ENCODE data around the gene ICAM1. TPM values are rescaled to one million over a fixed set of nuclear protein-coding genes. Genes with fewer than 3 reads are reported as not detected.

The ICAM1 gene
- total RNA-seq, 1 donor from 2014 or later: 245 TPM

DNA sequence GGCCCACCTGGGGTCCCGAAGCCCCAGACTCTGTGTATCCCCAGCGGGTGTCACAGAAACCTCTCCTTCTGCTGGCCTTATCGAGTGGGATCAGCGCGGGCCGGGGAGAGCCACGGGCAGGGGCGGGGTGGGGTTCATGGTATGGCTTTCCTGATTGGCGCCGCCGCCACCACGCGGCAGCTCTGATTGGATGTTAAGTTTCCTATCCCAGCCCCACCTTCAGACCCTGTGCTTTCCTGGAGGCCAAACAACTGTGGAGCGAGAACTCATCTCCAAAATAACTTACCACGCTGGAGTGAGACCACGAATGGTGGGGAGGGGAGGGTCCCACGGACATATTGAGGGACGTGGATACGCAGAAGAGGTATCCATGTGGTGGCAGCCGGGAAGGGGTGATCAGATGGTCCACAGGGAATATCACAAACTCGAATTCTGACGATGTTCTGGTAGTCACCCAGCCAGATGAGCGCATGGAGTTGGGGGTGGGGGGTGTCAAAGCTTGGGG is 17.8 kb downstream of the ICAM1 start:
- peak overlapping the region; percentile 58 for H3K4me3 ChIP-seq
- no peaks in the 10 kb centered on the region for H3K9me3 ChIP-seq
- TF ChIP-seq, protein P1, sequence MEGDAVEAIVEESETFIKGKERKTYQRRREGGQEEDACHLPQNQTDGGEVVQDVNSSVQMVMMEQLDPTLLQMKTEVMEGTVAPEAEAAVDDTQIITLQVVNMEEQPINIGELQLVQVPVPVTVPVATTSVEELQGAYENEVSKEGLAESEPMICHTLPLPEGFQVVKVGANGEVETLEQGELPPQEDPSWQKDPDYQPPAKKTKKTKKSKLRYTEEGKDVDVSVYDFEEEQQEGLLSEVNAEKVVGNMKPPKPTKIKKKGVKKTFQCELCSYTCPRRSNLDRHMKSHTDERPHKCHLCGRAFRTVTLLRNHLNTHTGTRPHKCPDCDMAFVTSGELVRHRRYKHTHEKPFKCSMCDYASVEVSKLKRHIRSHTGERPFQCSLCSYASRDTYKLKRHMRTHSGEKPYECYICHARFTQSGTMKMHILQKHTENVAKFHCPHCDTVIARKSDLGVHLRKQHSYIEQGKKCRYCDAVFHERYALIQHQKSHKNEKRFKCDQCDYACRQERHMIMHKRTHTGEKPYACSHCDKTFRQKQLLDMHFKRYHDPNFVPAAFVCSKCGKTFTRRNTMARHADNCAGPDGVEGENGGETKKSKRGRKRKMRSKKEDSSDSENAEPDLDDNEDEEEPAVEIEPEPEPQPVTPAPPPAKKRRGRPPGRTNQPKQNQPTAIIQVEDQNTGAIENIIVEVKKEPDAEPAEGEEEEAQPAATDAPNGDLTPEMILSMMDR (IDR thresholded peaks at IDR 0.05): no peak
- DNase-seq (peak; percentile 79), ATAC-seq (peak; percentile 4)
- intact Hi-C loops (cut with DNase I): no loop called here
- peaks cover 27% of the 10 kb centered on the region for H3K27me3 ChIP-seq
- peaks cover 25% of the 10 kb centered on the region for H3K36me3 ChIP-seq
- H3K27ac ChIP-seq: peak overlapping the region; percentile 42
- peaks cover 82% of the 10 kb centered on the region for H3K4me1 ChIP-seq

DNA sequence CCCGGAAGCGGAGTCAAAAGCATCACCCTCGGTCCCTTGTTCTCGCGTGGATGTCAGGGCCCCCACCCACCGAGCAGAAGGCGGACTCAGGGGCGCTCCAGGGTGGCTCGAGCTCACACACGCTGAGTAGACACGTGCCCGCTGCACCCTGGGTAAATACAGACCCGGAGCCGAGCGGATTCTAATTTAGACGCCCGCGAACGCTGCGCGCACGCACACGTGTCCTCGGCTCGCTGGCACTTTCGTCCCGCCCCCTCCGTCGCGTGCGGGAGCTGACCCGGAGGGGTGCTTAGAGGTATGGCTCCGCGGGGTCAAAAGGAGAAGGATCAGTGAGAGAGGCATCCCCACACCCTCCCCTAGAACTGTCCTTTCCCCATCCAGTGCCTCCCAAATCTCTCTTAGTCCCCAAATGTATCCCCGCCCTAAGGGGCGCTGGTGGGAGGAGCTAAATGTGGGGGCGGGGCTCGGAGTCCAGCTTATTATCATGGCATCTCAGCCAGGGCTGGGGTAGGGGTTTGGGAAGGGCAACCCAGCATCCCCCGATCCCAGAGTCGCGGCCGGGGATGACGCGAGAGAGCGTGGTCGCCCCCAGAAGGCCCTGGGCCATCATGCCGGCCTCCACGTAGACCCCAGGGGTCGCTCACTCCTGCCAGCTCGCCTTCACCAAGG is 18.4 kb downstream of the ICAM1 start:
- Histone ChIP-seq H3K27ac (peak overlapping the region; percentile 42), H3K4me1 (peaks cover 79% of the 10 kb centered on the region), H3K27me3 (peaks cover 33% of the 10 kb centered on the region), H3K4me3 (peak overlapping the region; percentile 58), H3K9me3 (no peaks in the 10 kb centered on the region), H3K36me3 (peaks cover 19% of the 10 kb centered on the region)
- DNase-seq (peak; percentile 86), ATAC-seq (peak; percentile 5)
- intact Hi-C loops (cut with DNase I): no loop called here
- TF ChIP-seq, protein P1 (IDR thresholded peaks at IDR 0.05): no peak

DNA sequence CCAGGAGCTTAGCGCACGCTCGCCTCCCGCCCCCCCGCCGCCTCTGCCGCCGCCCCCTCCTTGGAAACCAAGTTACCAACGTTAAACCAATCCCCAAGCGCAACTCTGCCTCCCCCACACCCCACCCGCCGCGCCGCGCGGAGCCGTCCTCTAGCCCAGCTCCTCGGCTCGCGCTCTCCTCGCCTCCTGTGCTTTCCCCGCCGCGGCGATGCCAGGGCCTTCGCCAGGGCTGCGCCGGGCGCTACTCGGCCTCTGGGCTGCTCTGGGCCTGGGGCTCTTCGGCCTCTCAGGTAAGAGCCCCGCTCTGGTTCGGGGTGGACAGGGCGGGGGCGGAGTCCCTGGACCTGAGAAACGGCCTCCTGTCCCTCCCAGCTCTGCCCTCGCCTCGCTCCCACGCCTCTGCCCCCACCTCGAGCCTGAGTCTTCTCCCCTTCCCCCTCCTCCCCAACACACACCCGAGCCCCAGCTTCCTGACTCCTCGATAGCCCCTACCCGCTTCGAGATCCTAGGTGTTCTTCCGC is 19.0 kb downstream of the ICAM1 start, which contains the start of gene ICAM5:
Gene ICAM5, plus strand, starts transcription at position 117 of the 521 bp plus-strand sequence. Its CDS starts 92 bp downstream, at position 209.
- ATAC-seq: no peak
- Histone ChIP-seq H3K4me3 (peak within 1 kb of the TSS; percentile 58), H3K27me3 (peaks cover 37% of the 10 kb centered on the region), H3K36me3 (peaks cover 13% of the 10 kb centered on the region), H3K4me1 (peaks cover 77% of the 10 kb centered on the region), H3K27ac (peak within 1 kb of the TSS; percentile 42), H3K9me3 (no peaks in the 10 kb centered on the region)
- DNase-seq: no peak
- intact Hi-C loops (cut with DNase I): no loop called here
- TF ChIP-seq, protein P1 (IDR thresholded peaks at IDR 0.05): no peak

DNA sequence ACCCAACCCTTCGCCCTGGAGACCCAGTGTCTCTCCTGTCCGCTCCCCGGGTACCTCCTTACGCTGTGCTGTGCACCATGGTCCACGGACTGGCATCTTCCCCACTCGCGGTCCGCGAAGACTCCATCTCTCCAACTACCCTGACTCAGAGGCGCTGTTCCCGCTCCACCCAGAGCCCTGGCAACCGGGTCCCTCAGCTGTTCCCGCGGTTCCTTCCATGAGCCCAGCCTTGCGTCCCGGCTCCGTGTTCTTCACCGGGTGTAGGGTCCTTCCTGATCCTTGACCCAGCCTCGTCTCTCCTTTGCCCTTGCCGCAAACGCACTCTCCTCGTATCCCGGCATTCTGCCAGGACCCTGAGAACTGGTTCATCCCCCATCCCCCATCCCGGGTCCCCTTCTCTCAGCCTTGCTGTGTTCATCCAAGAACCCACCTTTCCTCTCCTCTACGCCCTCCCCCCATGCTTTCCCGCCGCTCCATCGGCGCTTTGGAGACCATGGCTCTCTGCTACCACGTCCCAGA is 19.5 kb downstream of the ICAM1 start:
- H3K4me3 ChIP-seq: peak overlapping the region; percentile 58
- ATAC-seq (no peak), DNase-seq (no peak)
- H3K9me3 ChIP-seq: no peaks in the 10 kb centered on the region
- peaks cover 41% of the 10 kb centered on the region for H3K27me3 ChIP-seq
- TF ChIP-seq, protein P1 (IDR thresholded peaks at IDR 0.05): no peak
- intact Hi-C loops (cut with DNase I): no loop called here
- peaks cover 8% of the 10 kb centered on the region for H3K36me3 ChIP-seq
- no peak overlapping the region for H3K27ac ChIP-seq
- peaks cover 77% of the 10 kb centered on the region for H3K4me1 ChIP-seq

DNA sequence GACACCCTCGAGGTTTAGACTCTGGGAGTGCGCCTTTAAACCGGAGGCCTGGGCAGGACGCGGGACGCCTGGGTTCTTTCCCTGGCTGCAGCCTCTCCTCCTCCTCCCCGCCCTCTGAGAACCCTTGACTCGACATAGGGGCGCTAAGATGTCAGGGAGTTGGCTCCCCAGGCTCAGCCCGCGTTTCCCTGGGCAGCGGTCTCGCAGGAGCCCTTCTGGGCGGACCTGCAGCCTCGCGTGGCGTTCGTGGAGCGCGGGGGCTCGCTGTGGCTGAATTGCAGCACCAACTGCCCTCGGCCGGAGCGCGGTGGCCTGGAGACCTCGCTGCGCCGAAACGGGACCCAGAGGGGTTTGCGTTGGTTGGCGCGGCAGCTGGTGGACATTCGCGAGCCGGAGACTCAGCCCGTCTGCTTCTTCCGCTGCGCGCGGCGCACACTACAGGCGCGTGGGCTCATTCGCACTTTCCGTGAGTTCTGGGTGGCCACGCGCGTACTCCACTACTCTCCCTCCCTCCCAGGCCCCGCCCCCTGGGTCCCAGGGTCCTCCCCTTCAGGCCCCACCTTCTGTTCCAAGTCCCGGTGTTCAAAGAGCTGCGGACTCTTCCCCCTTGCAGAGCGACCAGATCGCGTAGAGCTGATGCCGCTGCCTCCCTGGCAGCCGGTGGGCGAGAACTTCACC is 20.1 kb downstream of the ICAM1 start:
- peak overlapping the region; percentile 58 for H3K4me3 ChIP-seq
- DNase-seq (peak; percentile 92), ATAC-seq (peak; percentile 49)
- intact Hi-C loops (cut with DNase I): no loop called here
- H3K27ac ChIP-seq: peak overlapping the region; percentile 60
- peaks cover 42% of the 10 kb centered on the region for H3K27me3 ChIP-seq
- peaks cover 76% of the 10 kb centered on the region for H3K4me1 ChIP-seq
- no peaks in the 10 kb centered on the region for H3K9me3 ChIP-seq
- TF ChIP-seq, protein P1 (IDR thresholded peaks at IDR 0.05): no peak
- peaks cover 2% of the 10 kb centered on the region for H3K36me3 ChIP-seq
